NCI-H2107 treated with DMSO at 0.1 percent for 48 hours (cell line): ENCODE results near the gene GOLGA6A.
A peak's percentile ranks its signal among the peaks of the same experiment; 100 is the strongest.
"Not testable (repeated sequence)": the region's sequence is repeated elsewhere in the genome, so short reads cannot be mapped to it uniquely, and the experiment has no call there.

Source experiments
- DNase-seq: peaks from one replicate; lab custom pipeline; 2025; ENCODE audit not compliant: unreplicated experiment; lab: John Stamatoyannopoulos, UW

Gene GOLGA6A

GRCh38 chr15:74053941-74054529 lies 28.3 kb downstream of the GOLGA6A start:
- DNase-seq, result peak; percentile 2

GRCh38 chr15:74053517-74053916 lies 28.8 kb downstream of the GOLGA6A start:
- DNase-seq, result no peak

- DNase-seq, result not testable (repeated sequence)
Measured at GRCh38 chr15:74052271-74053260, 29.8 kb downstream of the GOLGA6A start.

GRCh38 chr15:74050556-74051234 lies 31.7 kb downstream of the GOLGA6A start:
- DNase-seq, result no peak

GRCh38 chr15:74050127-74050526 lies 32.2 kb downstream of the GOLGA6A start:
- peak; percentile 12 for DNase-seq

- no peak for DNase-seq
Measured at GRCh38 chr15:74046275-74046674, 36.1 kb downstream of the GOLGA6A start.

- DNase-seq, result no peak
Measured at GRCh38 chr15:74045636-74046274, 36.6 kb downstream of the GOLGA6A start.

GRCh38 chr15:74045184-74045583 lies 37.2 kb downstream of the GOLGA6A start:
- DNase-seq, result no peak

GRCh38 chr15:74044267-74045110 lies 37.9 kb downstream of the GOLGA6A start:
- no peak for DNase-seq

GRCh38 chr15:74043425-74044266 lies 38.7 kb downstream of the GOLGA6A start:
- DNase-seq, result no peak

GRCh38 chr15:74042603-74043424 lies 39.5 kb downstream of the GOLGA6A start:
- DNase-seq, result no peak

- no peak for DNase-seq
Measured at GRCh38 chr15:74041777-74042435, 40.4 kb downstream of the GOLGA6A start.

GRCh38 chr15:74041311-74041756 lies 41.0 kb downstream of the GOLGA6A start:
- no peak for DNase-seq

GRCh38 chr15:74040109-74040850 lies 42.1 kb downstream of the GOLGA6A start:
- DNase-seq, result no peak

GRCh38 chr15:74039656-74040010 lies 42.7 kb downstream of the GOLGA6A start:
- DNase-seq, result no peak

- DNase-seq, result no peak
Measured at GRCh38 chr15:74038707-74039655, 43.4 kb downstream of the GOLGA6A start.
